Nephron (organoid): ENCODE results near the gene TWF2.

ENCODE experiments used
- H3K27ac Mint-ChIP-seq, 3 experiments: 2 replicates each; pipeline ENCODE4 v1.8.0; 2020; ENCODE audit warnings: mixed read lengths in 3 of 3, mild to moderate bottlenecking in 2 of 3, moderate library complexity in 1 of 3
- H3K27me3 Mint-ChIP-seq: 2 replicates; pipeline ENCODE4 v1.8.0; 2021; ENCODE audit warnings: low read depth, mild to moderate bottlenecking, moderate library complexity, mixed read lengths
- H3K36me3 Mint-ChIP-seq: 2 replicates; pipeline ENCODE4 v1.8.0; 2020; ENCODE audit warnings: low read depth, mixed read lengths
- H3K4me1 Mint-ChIP-seq: 2 replicates; pipeline ENCODE4 v1.8.0; 2020; ENCODE audit warnings: mixed read lengths
- H3K4me3 Mint-ChIP-seq, 3 experiments: 2 replicates each; pipeline ENCODE4 v1.8.0; 2020; ENCODE audit warnings: mild to moderate bottlenecking in 3 of 3, mixed read lengths in 3 of 3, moderate library complexity in 2 of 3
- H3K9me3 Mint-ChIP-seq: 2 replicates; pipeline ENCODE4 v1.8.0; 2020; ENCODE audit warnings: mixed read lengths
- TF ChIP-seq, protein P1 (sequence below), 3 experiments: fragments of 200-600 bp; sonication (generic); IDR thresholded peaks; one replicate each; pipeline ENCODE4 v1.5.0; 2021; ENCODE audit warnings: antibody characterized with exemption in 3 of 3; ENCODE audit not compliant: unreplicated experiment in 3 of 3

TWF2 gene

DNA sequence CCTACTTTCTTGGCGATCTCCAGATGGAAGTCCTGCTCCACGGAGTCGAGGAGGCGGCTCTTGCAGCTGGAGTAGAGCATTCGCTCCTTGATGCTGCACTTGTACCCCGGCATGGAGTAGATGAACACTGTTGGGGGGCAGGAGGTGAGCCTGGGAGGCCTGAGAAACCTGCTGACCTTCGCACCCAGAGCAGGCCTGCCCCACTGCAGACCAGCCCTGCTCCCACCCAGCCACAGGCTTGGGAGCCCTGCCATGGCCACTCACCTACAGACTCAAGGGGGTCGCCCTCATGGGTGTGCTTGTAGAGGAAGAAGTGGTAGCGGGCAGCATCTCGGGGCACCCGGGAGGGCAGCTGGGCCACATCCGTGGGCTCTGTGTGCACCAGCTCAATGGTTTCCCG, 9.3 kb downstream of the TWF2 start:
- H3K4me3 Mint-ChIP-seq, result no peak overlapping the region
- H3K27me3 Mint-ChIP-seq, result peaks cover 6% of the 10 kb centered on the region
- H3K27ac Mint-ChIP-seq, result no peak overlapping the region
- peaks cover 6% of the 10 kb centered on the region for H3K36me3 Mint-ChIP-seq
- H3K4me1 Mint-ChIP-seq, result no peaks in the 10 kb centered on the region
- TF ChIP-seq, protein P1, sequence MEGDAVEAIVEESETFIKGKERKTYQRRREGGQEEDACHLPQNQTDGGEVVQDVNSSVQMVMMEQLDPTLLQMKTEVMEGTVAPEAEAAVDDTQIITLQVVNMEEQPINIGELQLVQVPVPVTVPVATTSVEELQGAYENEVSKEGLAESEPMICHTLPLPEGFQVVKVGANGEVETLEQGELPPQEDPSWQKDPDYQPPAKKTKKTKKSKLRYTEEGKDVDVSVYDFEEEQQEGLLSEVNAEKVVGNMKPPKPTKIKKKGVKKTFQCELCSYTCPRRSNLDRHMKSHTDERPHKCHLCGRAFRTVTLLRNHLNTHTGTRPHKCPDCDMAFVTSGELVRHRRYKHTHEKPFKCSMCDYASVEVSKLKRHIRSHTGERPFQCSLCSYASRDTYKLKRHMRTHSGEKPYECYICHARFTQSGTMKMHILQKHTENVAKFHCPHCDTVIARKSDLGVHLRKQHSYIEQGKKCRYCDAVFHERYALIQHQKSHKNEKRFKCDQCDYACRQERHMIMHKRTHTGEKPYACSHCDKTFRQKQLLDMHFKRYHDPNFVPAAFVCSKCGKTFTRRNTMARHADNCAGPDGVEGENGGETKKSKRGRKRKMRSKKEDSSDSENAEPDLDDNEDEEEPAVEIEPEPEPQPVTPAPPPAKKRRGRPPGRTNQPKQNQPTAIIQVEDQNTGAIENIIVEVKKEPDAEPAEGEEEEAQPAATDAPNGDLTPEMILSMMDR (IDR thresholded peaks at IDR 0.05; ENCODE audit: unreplicated experiment in 3 of 3), result no peak
- H3K9me3 Mint-ChIP-seq, result no peaks in the 10 kb centered on the region

DNA sequence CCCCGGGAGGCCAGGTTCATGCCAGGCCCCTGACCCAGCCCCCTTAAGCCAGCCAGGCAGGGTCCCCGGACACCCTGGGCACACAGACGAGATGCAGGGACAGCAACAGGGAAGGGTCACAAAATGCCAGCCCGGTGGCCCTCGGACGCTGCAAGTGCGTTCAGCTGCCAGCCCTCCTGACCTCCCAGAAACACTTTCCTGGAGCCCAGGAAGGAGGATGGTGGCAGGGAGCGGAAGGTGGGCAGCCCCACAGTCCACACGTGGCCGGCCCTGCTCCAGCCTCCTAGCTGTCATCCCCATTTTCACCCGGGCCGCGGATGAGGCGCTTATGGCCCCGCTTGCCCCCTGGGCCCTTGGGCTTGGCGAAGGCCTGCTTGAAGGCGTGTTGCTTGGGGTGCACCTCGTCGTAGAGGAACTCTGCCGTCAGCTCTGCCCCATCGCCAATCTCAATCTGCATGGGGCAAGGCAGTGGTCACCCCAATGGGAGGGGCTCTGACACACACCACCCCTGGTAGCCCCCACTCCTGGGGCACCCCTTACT, 10.1 kb downstream of the TWF2 start:
- TF ChIP-seq, protein P1 (IDR thresholded peaks at IDR 0.05; ENCODE audit: unreplicated experiment in 3 of 3), result no peak
- Mint-ChIP-seq H3K4me3 (no peak overlapping the region), H3K27me3 (peaks cover 6% of the 10 kb centered on the region), H3K27ac (no peak overlapping the region), H3K9me3 (no peaks in the 10 kb centered on the region), H3K36me3 (peaks cover 6% of the 10 kb centered on the region), H3K4me1 (no peaks in the 10 kb centered on the region)

DNA sequence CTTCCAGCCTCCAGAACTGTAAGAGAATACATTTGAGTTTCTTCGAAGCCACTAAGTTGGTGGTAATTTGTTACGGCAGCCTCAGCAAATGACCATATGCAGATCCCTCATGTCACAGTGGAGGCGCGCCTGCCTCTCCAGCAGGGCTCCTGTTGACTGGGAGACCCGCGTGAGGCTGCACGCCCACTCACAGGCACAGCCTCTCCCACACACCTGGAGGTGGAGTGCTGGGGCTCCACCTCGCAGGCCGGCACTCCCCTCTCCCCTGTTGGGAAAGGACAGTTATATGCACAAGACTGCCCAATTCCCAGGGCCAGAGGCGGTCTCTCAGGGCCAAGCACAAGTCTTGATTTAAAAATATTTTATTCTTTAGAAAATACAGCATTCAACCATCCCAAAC, 10.7 kb downstream of the TWF2 start:
- Mint-ChIP-seq H3K27me3 (peaks cover 6% of the 10 kb centered on the region), H3K27ac (peak overlapping the region in 1 of 3 experiments; percentile 42), H3K9me3 (no peaks in the 10 kb centered on the region), H3K4me1 (no peaks in the 10 kb centered on the region), H3K36me3 (peaks cover 6% of the 10 kb centered on the region), H3K4me3 (no peak overlapping the region)
- TF ChIP-seq, protein P1 (IDR thresholded peaks at IDR 0.05; ENCODE audit: unreplicated experiment in 3 of 3), result no peak

DNA sequence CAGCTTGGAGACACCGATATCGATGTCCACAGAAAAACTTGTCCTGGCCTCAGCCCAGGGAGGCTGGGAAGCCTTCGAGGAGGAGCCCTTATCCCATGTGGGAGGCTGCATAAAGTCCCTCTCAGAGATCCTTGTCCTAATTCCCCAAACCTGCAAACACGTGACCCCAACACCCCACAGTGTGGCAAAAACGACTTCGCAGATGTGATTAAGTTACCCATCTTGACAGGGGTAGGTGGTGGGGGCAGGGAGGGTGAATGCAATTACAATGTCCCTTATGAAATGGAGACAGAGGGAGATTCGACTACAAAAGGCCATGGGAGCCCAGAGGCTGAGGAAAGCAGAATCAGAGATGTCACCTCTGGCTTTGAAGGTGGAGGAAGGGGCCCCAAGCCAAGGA, 11.2 kb downstream of the TWF2 start:
- no peaks in the 10 kb centered on the region for H3K9me3 Mint-ChIP-seq
- no peaks in the 10 kb centered on the region for H3K4me1 Mint-ChIP-seq
- H3K27me3 Mint-ChIP-seq, result peaks cover 6% of the 10 kb centered on the region
- TF ChIP-seq, protein P1 (IDR thresholded peaks at IDR 0.05; ENCODE audit: unreplicated experiment in 3 of 3), result no peak
- peaks cover 6% of the 10 kb centered on the region for H3K36me3 Mint-ChIP-seq
- H3K4me3 Mint-ChIP-seq, result no peak overlapping the region
- peak overlapping the region in 1 of 3 experiments; percentile 42 for H3K27ac Mint-ChIP-seq

DNA sequence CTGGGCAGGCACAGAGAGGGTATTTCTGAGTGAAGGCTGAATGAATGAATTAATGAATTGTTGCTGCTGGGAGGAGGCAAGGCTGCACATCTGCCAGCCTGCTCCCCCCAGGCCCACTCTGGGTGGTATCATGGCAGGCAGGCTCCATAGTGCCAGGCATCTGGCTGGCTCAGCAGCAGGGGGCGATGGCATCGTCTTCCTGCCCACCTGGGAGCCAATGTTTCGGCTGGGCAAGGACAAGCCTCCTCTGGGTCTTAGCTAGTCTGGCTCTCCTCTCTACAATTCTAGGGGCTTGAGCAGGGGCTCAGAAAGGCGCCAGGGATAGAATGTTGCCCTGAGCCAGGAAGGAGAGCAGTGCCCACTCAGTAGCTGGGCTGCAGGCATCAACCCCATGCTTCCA, 11.8 kb downstream of the TWF2 start:
- Mint-ChIP-seq H3K9me3 (no peaks in the 10 kb centered on the region), H3K4me3 (no peak overlapping the region), H3K4me1 (no peaks in the 10 kb centered on the region), H3K36me3 (peaks cover 6% of the 10 kb centered on the region), H3K27me3 (peaks cover 7% of the 10 kb centered on the region), H3K27ac (no peak overlapping the region)
- TF ChIP-seq, protein P1 (IDR thresholded peaks at IDR 0.05; ENCODE audit: unreplicated experiment in 3 of 3), result no peak

DNA sequence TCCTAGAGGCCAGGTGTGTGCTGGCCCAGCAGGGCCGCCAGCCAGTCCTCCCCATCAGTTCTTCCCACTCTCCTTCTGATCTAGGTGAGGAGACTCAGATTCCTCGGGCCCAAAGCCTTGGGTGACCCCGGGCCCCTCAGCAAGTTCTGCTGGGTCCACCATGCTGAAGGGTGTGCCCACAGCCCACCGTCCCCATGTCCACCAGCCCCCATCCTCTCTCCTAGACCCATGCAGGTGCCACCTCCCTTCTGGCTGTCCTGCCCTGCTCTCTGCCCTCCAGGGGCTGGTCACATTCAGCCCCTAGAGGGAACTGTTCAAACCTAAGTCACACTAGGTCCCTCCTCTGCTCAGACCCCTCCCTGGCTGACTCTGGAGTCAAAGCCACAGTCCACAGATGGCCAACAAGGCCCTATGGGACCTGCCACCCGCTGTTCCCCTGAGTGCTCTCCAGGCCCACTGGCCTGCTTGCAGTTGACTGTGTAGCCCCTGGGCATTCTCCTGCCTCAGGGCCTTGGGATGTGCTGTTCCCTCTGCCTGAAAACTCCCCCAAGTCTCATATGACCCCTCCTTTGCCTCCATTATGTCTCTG, 12.6 kb downstream of the TWF2 start:
- Mint-ChIP-seq H3K9me3 (no peaks in the 10 kb centered on the region), H3K4me1 (no peaks in the 10 kb centered on the region), H3K27ac (no peak overlapping the region), H3K36me3 (peaks cover 6% of the 10 kb centered on the region), H3K4me3 (no peak overlapping the region), H3K27me3 (peaks cover 9% of the 10 kb centered on the region)
- TF ChIP-seq, protein P1 (IDR thresholded peaks at IDR 0.05; ENCODE audit: unreplicated experiment in 3 of 3), result no peak
